PFSK-1 (cell line): ENCODE measurements around the gene FBXL19.

Source experiments
- POLR2AphosphoS5 ChIP-seq: IDR thresholded peaks from 2 replicates; pipeline ENCODE4 v1.6.1; 2012; ENCODE audit warnings: low read depth, mild to moderate bottlenecking, control low read depth, low read length, moderate library complexity
- TAF1 ChIP-seq: IDR thresholded peaks from 2 replicates; pipeline ENCODE4 v1.6.1; 2012; ENCODE audit warnings: low read length, control low read depth, borderline replicate concordance; ENCODE audit not compliant: insufficient read depth

DNA sequence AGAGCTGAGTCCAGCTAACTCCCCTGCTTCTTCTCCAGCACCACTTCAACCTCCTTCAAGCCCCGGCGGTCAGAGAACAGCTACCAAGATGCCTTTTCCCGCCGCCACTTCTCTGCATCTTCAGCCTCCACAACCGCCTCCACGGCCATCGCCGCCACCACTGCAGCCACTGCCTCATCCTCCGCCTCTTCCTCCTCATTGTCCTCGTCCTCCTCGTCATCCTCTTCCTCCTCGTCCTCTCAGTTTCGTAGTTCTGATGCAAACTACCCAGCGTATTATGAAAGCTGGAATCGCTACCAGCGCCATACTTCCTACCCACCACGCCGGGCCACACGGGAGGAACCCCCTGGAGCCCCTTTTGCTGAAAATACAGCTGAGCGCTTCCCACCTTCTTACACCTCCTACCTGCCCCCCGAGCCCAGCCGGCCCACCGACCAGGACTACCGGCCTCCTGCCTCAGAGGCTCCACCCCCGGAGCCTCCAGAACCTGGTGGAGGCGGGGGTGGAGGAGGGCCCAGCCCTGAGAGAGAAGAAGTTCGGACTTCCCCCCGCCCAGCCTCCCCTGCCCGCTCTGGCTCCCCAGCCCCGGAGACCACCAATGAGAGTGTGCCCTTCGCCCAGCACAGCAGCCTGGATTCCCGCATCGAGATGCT lies 41.3 kb downstream of the FBXL19 start:
- TF ChIP-seq POLR2AphosphoS5: no peak
- TF ChIP-seq TAF1: no peak
